Skin epidermis (tissue), 12 donors: Measurements from ENCODE around the gene SALL1.

Experiments
- H3K27ac ChIP-seq, 21 experiments: fragments of 200-600 bp; sonication (generic) in 11 of 21; one replicate each; pipeline ENCODE4 v1.5.0; 2020; ENCODE audit warnings: mild to moderate bottlenecking in 3 of 21, inconsistent platforms in 2 of 21, moderate library complexity in 2 of 21
- H3K4me3 ChIP-seq, 7 experiments: fragments of 200-600 bp; sonication (generic) in 2 of 7; one replicate each; pipeline ENCODE4 v1.5.0; 2020; ENCODE audit warnings: inconsistent platforms in 2 of 7, mild to moderate bottlenecking in 2 of 7, moderate library complexity in 1 of 7

SALL1 gene

GRCh38 chr16:51150888-51151320, at the start of gene SALL1:
Gene SALL1 (minus strand): TSS chr16:51151270. CDS start chr16:51151241, 29 bp downstream.
- H3K4me3 ChIP-seq = peak within 1 kb of the TSS; percentile 14 to 37 (median 33)
- H3K27ac ChIP-seq = peak within 1 kb of the TSS in 10 of 21 experiments; percentile 26 to 81 (median 60)

DNA sequence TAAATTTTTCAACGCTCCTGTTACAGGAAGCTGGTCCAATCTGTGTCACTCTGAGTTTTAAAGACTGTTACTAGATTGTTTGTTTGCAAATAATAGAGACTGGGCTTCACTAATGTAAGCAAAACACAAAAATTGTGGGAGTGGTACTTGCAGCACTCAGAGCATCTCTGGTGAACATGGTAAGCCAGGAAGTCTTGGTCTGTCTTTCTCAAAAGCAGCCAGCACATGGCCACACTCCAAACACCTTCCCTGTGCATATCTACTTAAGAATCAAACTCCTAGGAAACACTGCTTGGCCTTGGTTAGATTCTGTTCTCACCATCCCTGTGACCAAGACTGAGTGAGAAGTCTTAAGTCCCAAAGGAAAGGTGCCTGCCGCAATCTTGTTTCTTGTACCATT, 49.7 kb upstream of the SALL1 start:
- no peak overlapping the region for H3K4me3 ChIP-seq

DNA sequence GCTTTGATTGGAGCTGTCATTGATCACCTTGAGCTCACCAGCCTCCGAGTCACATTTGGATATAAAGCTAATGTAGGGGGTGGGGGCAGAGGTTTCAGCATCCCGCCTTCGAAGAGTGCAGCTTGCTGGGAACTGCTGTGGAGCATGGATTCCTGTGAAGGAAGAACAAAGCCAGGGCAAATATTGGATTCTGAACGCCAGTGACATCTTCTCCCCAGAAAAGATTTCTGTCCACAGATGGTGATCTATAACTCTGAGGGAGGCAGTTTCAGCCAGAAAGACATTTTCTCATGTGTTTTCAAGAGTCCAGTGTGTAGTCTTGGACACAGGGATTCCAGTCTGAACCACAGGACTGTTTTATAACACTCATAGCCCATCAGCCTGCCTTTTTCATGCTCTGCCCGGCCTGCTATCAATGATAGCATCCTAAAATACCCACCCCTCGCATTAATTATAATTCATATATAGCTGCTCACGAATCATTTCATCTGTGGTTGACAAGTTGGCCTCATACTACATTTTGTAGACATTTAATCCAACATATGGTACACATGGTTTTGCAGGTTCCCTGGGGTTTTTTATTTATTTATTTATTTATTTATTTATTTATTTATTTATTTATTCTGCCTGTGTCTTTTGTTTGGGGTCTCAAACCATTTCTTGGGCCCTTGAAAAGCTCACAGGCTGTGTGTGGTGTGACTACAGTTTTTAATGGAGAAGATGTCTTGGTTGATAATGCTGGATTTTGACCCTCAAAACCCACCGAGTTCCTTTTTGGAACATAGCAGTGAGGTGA, 47.1 kb upstream of the SALL1 start:
- no peak overlapping the region for H3K27ac ChIP-seq

More for the DNA sequence above, 49.7 kb upstream of the SALL1 start:
- no peak overlapping the region for H3K27ac ChIP-seq

DNA sequence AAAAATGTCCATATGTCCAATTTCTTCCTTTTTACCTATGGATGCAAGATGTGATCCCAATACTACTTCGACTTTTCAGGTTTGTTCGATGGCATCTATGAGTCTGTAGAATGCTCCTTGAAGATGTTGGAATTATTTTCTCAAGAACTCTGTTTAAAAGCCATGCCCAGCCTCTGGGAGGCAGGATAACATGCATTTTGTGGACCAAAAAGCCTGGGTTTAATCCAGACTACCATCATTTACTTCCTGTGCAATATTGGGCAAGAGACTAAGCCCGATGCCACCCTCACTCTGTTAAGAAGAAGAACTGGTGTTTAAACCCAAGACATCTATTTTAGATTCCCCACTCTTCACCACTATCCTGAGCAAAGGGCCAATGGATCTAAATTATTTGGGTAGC, 42.8 kb upstream of the SALL1 start:
- Histone ChIP-seq H3K27ac (no peak overlapping the region), H3K4me3 (no peak overlapping the region)

More for the DNA sequence above, 47.1 kb upstream of the SALL1 start:
- H3K4me3 ChIP-seq = no peak overlapping the region

DNA sequence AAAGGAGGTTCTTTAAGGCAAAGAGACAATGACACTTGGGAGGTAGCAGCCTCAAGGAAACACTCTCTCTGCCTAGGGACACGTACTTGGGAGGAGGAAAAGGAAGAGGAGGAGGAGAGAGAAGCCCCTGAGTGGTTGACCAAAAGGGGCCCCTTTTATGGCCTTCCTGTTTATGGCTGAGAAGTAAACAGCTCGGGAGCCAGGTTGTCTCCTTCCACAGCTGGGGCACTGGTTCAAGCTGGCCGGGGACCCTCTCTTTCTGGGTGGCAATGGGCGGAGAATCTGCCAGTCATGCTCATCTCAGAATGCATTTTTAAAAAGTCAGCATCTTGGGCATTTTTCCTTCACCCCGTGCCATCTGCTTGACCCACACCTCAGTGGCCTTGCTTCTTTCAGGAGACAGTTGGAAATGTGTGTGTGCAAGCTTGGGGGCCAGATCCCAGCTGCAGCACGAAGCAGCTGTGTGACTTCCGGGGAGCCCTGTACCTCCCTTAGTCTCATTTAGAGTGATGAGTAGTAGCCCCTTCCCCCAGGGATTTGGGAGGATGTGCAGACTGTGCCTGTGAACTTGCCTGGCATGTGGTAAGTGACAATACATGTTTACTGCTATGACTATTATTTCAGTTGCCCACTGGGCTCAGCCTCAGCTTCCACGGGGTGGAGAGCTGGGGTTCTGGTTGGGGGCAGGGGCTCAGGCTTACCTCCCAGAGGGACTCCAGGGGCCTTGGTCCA, 33.8 kb upstream of the SALL1 start:
- no peak overlapping the region for H3K4me3 ChIP-seq
- H3K27ac ChIP-seq = no peak overlapping the region

GRCh38 chr16:51181503-51181811, 30.4 kb upstream of the SALL1 start:
- Histone ChIP-seq H3K27ac (no peak overlapping the region), H3K4me3 (no peak overlapping the region)

- H3K4me3 ChIP-seq = no peak overlapping the region
- no peak overlapping the region for H3K27ac ChIP-seq
Measured at GRCh38 chr16:51180719-51181502, 29.8 kb upstream of the SALL1 start.

GRCh38 chr16:51175081-51175480, 24.0 kb upstream of the SALL1 start:
- no peak overlapping the region for H3K4me3 ChIP-seq
- no peak overlapping the region for H3K27ac ChIP-seq

GRCh38 chr16:51172368-51172767, 21.3 kb upstream of the SALL1 start:
- H3K27ac ChIP-seq = no peak overlapping the region
- H3K4me3 ChIP-seq = no peak overlapping the region

GRCh38 chr16:51168755-51169154, 17.7 kb upstream of the SALL1 start:
- Histone ChIP-seq H3K27ac (no peak overlapping the region), H3K4me3 (no peak overlapping the region)

DNA sequence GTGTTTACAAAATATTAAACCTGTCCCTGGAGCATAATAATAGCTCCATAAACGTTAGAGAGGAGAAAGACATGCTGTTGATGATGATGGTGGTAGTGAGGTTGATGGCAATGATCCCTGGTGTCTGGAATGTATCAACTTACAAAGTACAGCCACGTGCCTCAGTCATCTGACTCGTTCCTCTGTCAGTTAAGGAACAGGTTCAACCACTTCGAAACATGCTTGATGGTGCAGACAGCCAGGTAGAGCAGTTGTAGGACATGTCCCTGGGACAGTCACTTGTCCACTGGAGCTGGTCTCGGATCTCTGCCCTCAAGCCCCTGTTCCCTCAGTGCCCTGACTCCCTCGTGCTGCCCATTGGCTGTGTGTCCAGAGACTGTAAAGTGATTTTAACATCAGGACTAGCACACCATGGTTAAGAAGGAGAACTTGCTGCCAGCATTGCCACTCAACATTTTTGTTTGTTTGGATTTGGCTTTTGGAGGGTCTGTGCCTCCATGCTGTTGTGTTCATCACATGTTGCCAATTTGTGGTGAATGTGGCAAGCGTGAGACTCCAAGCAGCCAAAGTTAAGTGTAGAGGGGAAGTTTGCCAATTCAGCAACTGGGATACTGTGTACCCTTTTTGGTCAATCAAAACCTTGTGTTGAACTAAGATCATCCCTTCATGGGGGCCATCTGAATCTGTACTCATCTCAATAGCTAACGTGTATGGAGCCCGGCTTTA, 16.3 kb upstream of the SALL1 start:
- Histone ChIP-seq H3K27ac (no peak overlapping the region), H3K4me3 (no peak overlapping the region)

DNA sequence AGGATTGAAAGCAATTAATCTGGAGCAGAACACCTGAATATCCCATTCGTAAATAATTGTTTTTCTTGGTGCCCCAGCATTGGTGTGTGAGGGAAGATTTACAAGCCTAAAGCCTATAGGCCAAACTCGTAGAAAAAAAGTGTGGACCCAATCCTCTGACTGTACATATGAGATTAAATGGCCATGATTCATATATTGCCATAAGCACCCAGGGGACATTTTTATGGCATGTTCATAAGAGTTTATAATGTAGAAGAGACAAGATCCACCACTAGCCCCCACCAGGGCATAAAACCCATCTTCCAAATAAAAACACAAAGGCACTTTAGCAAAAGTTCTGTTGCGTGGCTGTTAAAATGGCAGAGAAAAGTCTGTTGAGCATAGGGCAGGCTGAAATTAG, 15.5 kb upstream of the SALL1 start:
- no peak overlapping the region for H3K4me3 ChIP-seq

DNA sequence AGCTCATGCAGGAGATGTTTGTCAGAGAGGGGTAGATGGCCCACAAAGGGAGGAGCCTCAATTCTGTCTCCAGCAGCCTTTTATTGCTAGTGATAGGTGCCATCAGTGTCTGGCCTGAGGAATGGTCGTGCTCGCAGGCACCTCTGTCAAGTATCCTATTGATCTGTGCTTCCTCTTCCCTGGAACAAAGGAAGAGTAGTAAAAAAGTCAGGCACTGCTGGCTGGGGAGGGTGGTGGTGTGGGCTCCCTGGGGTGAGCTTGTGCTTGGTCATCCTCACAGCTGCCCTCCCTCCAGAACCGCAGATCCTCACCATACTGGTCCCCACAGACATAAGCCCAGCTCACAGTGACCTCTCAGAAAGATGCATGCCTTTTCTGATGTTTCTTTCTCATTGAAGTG, 15.0 kb upstream of the SALL1 start:
- H3K27ac ChIP-seq = no peak overlapping the region
- H3K4me3 ChIP-seq = no peak overlapping the region

More for the DNA sequence above, 15.5 kb upstream of the SALL1 start:
- H3K27ac ChIP-seq = no peak overlapping the region

DNA sequence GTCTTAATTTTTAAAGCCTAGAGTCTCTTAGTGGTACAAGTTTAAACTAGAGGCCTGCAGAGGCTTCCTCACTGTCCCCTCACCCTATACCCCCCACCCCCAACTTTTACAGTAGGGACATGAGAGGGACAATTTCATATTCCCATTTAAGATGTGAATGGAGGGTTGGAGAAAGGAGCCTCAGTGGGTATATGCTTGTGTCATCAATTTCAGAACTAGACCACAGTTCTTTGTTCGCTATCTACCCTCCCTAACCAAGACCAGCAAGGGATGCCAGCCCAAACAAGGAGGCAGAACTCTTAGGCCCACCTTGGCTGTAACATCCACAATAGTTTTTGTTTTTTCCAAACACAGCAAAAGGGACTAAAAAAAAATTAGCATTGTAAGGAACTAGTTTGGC, 14.0 kb upstream of the SALL1 start:
- Histone ChIP-seq H3K4me3 (no peak overlapping the region), H3K27ac (no peak overlapping the region)

- Histone ChIP-seq H3K27ac (no peak overlapping the region), H3K4me3 (no peak overlapping the region)
Measured at GRCh38 chr16:51164574-51164973, 13.5 kb upstream of the SALL1 start.

GRCh38 chr16:51163894-51164566, 13.0 kb upstream of the SALL1 start:
- Histone ChIP-seq H3K27ac (no peak overlapping the region), H3K4me3 (no peak overlapping the region)

GRCh38 chr16:51163366-51163765, 12.3 kb upstream of the SALL1 start:
- no peak overlapping the region for H3K27ac ChIP-seq
- no peak overlapping the region for H3K4me3 ChIP-seq

- no peak overlapping the region for H3K4me3 ChIP-seq
- no peak overlapping the region for H3K27ac ChIP-seq
Measured at GRCh38 chr16:51161440-51162195, 10.5 kb upstream of the SALL1 start.

DNA sequence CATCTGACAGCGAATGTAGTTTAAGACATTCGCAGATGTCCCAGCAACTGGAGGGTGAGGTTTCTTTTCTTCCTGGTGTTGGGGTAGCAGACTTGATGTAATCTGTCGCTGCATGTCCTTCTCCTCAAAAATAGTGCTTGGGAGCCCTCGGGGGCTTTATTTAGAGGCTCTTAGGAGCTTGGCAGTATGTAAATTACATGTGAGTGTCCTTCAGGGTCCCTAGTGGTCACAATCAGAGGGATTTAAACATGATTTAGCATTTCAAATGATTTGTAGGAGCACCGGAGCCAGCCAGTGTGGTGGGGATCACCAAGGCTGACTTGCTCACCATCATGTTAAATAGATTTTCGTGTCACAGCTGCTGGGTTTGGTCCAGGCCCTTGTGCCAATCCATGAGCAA, 8.8 kb upstream of the SALL1 start:
- H3K4me3 ChIP-seq = no peak overlapping the region
- H3K27ac ChIP-seq = no peak overlapping the region
